ENCODE results near the gene BTBD6. TPM values are rescaled to one million over a fixed set of nuclear protein-coding genes. Genes with fewer than 3 reads are reported as not detected.
A peak's percentile ranks its signal among the peaks of the same experiment; 100 is the strongest.
"Not testable (repeated sequence)": the region's sequence is repeated elsewhere in the genome, so short reads cannot be mapped to it uniquely, and the experiment has no call there.

Gene BTBD6
- total RNA-seq, 1 donor from 2014 or later, result 20.3 TPM

GRCh38 chr14:105261781-105262180, 13.4 kb downstream of the BTBD6 start:
- no peak for ATAC-seq

GRCh38 chr14:105267820-105268548, 19.7 kb downstream of the BTBD6 start:
- no peak for DNase-seq (ENCODE audit: low spot score)
- peak; percentile 81 for ATAC-seq

More at GRCh38 chr14:105261781-105262180, 13.4 kb downstream of the BTBD6 start:
- DNase-seq (ENCODE audit: low spot score), result no peak

GRCh38 chr14:105268736-105269354, 20.5 kb downstream of the BTBD6 start:
- ATAC-seq (no peak), DNase-seq (ENCODE audit: low spot score) (no peak)

GRCh38 chr14:105269405-105269804, 21.1 kb downstream of the BTBD6 start:
- no peak for DNase-seq (ENCODE audit: low spot score)
- ATAC-seq, result no peak

GRCh38 chr14:105271224-105271890, 23.0 kb downstream of the BTBD6 start:
- ATAC-seq (peak; percentile 25), DNase-seq (ENCODE audit: low spot score) (no peak)

- no peak for DNase-seq (ENCODE audit: low spot score)
- no peak for ATAC-seq
These were observed 24.3 kb downstream of the BTBD6 start for GRCh38 chr14:105272623-105273022.

GRCh38 chr14:105273062-105273461, 24.7 kb downstream of the BTBD6 start:
- peak; percentile 17 for ATAC-seq
- DNase-seq (ENCODE audit: low spot score), result no peak

GRCh38 chr14:105274637-105275036, 26.3 kb downstream of the BTBD6 start:
- ATAC-seq (no peak), DNase-seq (ENCODE audit: low spot score) (no peak)

GRCh38 chr14:105275267-105275946, 27.1 kb downstream of the BTBD6 start:
- no peak for ATAC-seq

GRCh38 chr14:105277448-105277847, 29.1 kb downstream of the BTBD6 start:
- DNase-seq (ENCODE audit: low spot score); ATAC-seq: not testable (repeated sequence)

More at GRCh38 chr14:105275267-105275946, 27.1 kb downstream of the BTBD6 start:
- DNase-seq (ENCODE audit: low spot score), result no peak

- no peak for ATAC-seq
These were observed 31.5 kb downstream of the BTBD6 start for GRCh38 chr14:105279642-105280361.

GRCh38 chr14:105280525-105280924, 32.2 kb downstream of the BTBD6 start:
- DNase-seq (ENCODE audit: low spot score) (no peak), ATAC-seq (no peak)

More at GRCh38 chr14:105279642-105280361, 31.5 kb downstream of the BTBD6 start:
- DNase-seq (ENCODE audit: low spot score), result no peak

- DNase-seq (ENCODE audit: low spot score) (no peak), ATAC-seq (peak; percentile 52)
These were observed 33.2 kb downstream of the BTBD6 start for GRCh38 chr14:105281371-105282097.

GRCh38 chr14:105282098-105282725, 33.9 kb downstream of the BTBD6 start:
- DNase-seq (ENCODE audit: low spot score) (no peak), ATAC-seq (no peak)

GRCh38 chr14:105283028-105283427, 34.7 kb downstream of the BTBD6 start:
- DNase-seq (ENCODE audit: low spot score) (no peak), ATAC-seq (no peak)

- no peak for DNase-seq (ENCODE audit: low spot score)
- no peak for ATAC-seq
These were observed 35.6 kb downstream of the BTBD6 start for GRCh38 chr14:105283899-105284298.

- ATAC-seq (peak; percentile 77), DNase-seq (ENCODE audit: low spot score) (peak; percentile 86)
These were observed 36.8 kb downstream of the BTBD6 start for GRCh38 chr14:105285174-105285573.

- no peak for ATAC-seq
- DNase-seq (ENCODE audit: low spot score), result no peak
These were observed 38.4 kb downstream of the BTBD6 start for GRCh38 chr14:105286759-105287144.

Data from left lobe of liver (tissue), 2 donors.